ENCODE measurements around the gene ARHGAP15.
A peak's percentile ranks its signal among the peaks of the same experiment; 100 is the strongest.

DNA sequence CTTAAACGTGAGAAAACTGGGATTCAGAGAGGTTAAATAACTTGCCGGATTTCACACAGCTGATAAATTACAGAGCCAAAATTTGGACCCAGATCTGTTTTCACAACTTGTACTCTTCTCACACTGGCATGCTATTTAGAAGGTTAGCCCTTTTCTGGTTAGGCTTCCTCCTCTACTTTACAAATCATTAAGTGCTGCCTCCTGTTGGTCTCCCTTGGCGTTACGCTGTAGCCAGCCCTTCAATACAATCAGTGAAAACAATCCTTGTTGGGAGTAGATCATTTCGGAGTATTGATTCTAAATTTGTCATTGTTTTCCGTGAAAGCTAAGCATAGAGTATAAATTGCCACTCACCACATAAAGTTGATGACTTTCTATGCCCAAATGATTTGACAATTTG is 153.5 kb downstream of the ARHGAP15 start:
- TF ChIP-seq, protein P1, sequence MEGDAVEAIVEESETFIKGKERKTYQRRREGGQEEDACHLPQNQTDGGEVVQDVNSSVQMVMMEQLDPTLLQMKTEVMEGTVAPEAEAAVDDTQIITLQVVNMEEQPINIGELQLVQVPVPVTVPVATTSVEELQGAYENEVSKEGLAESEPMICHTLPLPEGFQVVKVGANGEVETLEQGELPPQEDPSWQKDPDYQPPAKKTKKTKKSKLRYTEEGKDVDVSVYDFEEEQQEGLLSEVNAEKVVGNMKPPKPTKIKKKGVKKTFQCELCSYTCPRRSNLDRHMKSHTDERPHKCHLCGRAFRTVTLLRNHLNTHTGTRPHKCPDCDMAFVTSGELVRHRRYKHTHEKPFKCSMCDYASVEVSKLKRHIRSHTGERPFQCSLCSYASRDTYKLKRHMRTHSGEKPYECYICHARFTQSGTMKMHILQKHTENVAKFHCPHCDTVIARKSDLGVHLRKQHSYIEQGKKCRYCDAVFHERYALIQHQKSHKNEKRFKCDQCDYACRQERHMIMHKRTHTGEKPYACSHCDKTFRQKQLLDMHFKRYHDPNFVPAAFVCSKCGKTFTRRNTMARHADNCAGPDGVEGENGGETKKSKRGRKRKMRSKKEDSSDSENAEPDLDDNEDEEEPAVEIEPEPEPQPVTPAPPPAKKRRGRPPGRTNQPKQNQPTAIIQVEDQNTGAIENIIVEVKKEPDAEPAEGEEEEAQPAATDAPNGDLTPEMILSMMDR (conservative IDR thresholded peaks at IDR 0.05; ENCODE audit: low read length) = peak; percentile 69
- TF ChIP-seq EZH2phosphoT487 (IDR thresholded peaks at IDR 0.05; ENCODE audit: borderline replicate concordance, low read depth, low read length) = no peak

Measured in OCI-LY7 (cell line).